ENCODE results near the gene COQ3.

COQ3 gene, protein sequence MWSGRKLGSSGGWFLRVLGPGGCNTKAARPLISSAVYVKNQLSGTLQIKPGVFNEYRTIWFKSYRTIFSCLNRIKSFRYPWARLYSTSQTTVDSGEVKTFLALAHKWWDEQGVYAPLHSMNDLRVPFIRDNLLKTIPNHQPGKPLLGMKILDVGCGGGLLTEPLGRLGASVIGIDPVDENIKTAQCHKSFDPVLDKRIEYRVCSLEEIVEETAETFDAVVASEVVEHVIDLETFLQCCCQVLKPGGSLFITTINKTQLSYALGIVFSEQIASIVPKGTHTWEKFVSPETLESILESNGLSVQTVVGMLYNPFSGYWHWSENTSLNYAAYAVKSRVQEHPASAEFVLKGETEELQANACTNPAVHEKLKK

DNA sequence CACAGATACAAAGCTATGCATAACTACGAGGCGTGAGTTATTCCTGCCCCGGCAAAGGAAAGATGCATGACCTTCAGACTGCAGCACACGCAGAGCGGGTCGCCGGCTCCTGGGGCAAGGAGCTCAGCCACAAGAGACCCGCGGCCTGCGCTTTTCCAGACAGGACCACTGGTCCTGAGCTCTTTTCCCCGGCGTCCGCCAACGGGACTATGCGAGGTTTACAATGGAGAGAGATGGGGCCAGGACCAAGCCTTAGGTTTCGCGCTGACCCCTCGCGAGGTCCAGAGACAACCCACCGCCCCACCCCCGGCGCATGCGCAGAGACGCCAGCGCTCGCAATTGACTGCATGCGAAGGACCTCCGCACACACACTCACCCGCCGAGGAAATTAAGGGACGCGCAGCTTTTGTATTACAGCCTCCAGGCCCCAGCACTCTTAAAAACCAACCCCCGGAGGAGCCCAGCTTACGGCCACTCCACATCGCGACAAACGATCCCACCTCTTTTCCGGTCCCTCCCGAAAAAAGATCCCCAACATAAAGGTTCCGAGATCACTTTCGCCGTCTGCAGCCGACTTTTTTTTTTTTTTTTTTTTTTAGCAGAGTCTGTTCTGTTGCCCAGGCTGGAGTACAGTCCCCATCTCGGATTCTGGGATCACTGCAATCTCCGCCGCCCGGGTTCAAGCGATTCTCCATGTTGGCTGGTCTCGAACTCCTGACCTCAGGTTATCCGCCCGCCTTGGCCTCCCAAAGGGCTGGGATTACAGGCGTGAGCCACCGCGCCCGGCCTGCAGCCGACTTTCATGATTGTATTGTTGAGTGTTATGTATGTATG, at the start of gene COQ3:
Gene COQ3 (minus strand): TSS at position 498 of the 834 bp plus-strand sequence. CDS start 16 bp downstream, at position 482.
- peak; percentile 24 to 30 for DNase-seq (ENCODE audit: low read depth in 2 of 2)

DNA sequence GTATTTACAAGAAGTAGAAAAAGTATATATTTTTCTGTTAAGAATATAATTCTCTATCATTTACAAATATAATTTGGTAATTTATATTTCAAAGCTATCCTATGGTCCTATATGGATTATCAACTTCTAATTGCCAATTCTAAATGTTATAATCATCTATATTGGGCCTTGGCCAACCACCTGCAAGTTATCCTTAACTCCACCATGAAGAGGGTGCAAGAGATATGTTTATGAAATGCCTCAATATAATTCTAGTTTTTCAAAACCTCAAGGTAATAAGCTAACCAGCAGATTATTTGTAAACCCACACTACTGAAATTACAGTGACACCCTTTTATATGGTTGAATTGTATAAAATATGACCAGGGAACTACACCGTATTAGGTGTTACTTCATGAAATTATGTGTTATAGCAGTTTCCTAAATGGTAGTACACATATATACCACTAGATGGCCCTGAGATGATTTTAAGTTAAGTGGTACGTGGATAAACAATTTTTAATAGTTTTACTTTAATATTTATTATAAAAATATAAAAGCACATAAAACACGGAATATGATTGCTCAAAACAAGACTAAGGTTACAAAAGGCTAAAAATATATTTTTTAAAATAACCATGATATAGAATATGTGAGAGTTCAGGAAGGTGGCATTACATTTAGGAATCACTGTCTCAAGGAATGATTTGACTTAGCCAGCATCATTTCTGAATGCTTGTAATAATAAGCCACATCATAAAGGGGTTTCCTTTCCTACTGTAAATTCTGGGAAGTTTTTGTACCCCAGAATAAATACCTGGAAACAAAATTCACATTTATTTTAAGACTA, 40.9 kb upstream of the COQ3 start:
- no peak for DNase-seq (ENCODE audit: low read depth in 2 of 2)

DNA sequence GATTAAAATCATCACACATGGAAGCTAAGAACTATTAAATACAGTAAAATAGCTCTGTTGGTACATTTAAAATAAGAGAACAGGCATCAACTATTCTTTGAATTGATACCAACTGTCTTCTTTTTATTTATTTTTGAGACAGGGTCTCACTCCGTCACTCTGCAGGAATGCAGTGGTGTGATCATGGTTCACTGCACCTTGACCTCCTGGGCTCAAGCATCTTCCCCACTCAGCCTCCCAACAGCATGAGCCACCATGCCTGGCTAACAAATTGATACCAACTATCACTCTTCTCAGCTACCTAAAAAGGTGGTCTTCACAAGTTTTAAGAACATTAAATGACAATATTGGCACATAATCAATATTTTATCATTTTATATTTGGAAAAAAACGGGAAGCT, 38.9 kb upstream of the COQ3 start:
- DNase-seq (ENCODE audit: low read depth in 2 of 2): no peak

DNA sequence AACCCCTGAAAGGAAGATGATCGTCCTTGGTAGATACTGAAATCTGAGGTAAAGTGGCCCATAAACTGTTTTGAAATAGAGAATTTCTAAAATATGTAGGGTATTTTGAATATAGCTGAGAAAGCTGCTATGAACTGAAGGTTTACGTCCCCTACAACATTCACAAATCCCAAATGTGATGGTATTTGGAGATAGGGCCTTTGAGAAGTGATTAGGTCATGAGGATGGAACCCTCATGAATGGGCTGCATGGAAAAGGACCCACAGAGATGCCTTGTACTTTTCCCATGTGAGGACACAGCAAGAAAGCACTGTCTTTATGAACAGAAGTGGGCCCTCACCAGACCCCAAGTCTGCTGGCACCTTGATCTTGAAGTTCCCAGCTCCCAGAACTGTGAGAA, 37.9 kb upstream of the COQ3 start:
- no peak for DNase-seq (ENCODE audit: low read depth in 2 of 2)

DNA sequence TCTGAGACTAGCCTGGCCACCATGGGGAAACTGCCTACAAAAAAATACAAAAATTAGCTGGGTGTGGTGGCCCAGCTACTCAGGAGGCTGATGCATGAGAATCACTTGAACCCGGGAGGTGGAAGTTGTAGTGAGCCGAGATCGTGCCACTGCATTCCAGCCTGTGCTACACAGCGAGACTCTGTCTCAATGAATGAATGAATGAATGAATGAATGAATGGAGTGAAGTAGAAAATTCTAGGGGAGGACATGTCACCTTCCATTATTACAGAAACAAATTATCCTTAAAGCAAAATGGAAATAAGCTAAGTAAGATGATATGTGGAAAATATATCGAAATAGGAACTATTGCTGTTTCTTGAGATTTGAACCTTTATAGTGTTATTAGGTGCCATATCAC, 34.0 kb upstream of the COQ3 start:
- no peak for DNase-seq (ENCODE audit: low read depth in 2 of 2)

DNA sequence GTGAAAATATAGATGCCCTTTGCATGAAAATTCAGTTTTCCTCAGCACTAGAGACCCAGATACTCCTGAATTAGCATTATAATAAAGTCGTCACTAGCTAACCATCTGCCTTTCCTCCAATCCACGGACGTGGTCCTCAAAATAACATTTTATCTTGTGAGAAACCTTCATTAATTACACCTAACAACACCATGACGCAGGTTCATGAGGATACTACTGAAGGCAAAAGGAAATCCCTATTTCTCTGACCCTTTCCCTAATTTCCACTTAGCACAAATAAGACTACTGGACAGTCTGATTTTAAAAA, 32.4 kb upstream of the COQ3 start:
- DNase-seq (ENCODE audit: low read depth in 2 of 2): no peak

DNA sequence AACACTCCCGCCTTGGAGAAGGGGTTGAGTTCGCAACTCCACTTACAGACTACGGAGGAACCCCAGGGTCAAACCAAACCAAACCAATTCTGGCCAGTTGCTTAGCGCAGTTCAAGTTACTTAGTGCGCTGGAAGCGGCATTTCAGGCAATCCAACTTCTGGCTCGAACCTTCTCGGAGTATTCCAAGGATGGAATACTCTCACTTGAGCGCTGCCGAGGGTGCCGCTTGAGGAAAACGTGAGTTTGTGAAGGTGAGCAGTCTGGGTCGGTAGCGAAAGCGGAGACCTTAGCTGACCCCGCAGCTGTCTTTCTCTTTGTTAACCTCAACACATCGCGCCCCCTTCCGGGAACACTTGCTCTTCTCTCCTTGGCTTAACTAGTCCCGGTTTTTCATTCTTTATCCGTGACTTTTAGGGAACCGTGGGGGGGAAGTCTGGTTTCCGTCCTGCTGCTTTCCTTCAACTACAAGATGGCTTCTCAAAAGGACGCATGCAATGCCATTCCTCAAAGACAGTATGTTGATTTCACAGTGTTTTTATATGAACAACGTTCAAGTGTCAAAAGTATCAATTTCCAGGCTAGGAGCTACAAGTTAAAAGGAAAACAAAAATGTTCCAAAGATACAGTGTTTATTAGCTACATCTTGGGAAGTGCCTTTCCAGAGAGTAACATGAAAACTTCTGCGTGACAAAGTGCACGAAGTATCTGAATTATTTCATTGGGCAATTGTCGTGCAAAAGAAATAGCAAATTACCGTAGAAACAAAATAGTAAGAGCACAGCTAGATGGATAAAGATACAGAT, 31.9 kb upstream of the COQ3 start:
- DNase-seq (ENCODE audit: low read depth in 2 of 2): peak; percentile 43

DNA sequence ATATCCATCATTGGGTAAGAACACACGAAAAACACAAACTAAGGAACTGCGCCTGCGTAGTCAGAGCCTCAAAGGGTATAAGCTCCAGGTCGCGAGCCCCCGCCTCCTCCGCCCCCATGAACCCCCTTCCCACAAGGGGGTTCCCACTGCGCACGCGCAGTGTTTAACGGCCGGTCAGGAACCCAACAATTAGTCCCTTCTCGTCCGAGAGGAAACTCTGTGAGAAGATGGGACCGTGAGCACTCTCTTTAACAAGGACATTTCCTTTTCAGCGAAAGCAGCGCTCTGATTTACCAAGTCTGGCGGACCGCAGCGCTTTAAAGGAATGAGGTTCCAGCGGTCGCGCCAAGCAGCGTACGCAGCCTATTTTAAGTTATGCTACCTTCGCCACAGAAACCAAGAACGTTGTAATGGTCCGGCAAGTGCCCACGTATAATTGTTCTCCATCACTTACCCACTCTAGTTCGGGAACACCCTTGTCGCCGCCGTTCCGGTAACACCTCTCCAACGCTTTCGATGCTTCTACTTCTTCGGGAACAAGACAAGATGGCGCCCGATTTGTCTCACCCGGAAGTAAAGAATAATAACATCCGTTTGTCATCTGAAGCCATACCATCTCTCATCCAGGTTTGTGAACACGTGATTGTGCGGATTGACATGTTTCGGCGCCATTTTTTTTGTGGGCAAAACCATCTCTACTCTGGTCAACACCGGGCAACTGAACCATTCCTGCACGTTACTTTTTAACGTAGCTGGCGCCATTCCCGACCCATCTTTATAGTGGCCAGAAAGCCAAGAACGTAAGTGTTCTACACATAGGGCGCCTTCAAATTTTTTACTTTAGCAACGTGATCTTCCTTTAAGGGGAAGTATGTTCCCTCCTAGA, 31.0 kb upstream of the COQ3 start, which contains the start of gene PNISR:
Gene PNISR (minus strand): TSS at position 548 of the 886 bp plus-strand sequence. CDS start 10,649 bp downstream, outside the sequence.
- peak; percentile 78 to 82 for DNase-seq (ENCODE audit: low read depth in 2 of 2)

DNA sequence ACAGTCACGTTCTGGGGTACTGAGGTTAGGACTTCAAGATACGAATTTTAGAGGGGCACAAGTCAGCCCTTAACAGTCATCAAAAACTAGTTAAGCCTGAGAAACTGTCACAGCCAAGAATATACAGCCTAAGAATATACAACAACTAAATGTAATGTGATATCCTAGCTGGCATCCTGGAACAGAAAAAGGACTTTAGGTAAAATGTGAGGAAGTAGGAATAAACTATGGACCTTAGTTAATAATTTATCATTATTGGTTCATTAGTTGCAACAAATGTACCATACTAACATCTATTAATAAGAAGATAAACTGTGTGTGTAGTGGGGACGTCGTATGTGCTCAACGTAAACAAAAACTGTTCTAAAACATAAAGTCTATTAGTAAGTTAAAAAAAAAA, 30.0 kb upstream of the COQ3 start:
- no peak for DNase-seq (ENCODE audit: low read depth in 2 of 2)

DNA sequence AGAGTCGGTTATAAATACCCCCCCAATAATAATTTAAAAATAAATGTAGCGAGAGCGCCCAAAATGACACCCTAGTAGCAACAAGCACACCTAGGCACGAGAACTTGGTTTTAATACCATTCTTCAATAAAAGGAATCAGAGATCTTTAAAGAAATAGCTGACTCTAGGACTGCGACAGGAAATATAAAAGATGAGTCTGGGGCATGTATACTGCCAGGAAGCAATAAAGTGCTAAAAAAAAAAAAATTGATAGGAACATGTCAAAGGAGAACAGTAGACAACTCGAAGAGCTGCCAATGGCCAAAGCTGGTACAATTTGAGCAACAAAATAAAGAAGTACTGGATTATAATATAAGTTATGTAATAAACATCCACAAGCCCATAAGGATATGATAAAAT, 28.9 kb upstream of the COQ3 start:
- no peak for DNase-seq (ENCODE audit: low read depth in 2 of 2)

DNA sequence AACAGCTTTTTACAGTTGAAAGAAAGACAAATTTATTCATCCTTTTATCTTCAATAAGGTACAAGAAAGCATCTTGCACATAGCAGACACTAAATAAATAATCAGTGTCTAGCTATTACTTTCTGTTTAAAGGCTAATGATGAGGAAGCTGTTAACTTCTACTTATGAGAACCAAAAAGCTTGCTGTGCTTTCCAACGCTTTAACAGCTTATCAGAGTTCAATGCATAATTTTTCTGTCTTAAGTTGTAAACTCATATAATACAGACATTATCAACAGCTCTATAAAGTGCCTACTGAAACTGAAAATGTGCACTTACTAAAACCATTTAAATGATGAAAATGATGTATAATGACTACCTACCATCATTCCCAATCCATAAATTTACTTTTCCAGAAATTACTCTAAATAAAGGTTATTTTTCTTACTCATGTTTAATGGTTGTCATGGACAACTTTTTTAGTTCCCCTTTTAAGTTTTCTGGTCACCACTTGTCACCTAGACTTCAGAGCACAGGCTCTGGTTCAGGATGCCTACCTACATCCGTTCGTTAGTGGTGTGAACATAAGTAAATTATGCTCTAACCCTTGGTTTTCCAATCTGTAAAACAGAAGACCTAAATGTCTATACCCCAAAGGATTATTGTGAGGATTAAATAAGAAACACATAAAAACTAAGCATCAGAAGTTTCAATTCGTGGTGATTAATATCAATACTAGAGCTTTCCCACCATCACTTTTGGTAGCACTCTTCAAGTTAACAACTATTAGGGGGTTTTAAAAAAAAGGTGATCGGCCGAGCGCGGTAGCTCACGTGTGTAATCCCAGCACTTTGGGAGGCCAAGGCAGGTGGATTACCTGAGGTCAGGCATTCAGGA, 23.1 kb upstream of the COQ3 start:
- DNase-seq (ENCODE audit: low read depth in 2 of 2): no peak

DNA sequence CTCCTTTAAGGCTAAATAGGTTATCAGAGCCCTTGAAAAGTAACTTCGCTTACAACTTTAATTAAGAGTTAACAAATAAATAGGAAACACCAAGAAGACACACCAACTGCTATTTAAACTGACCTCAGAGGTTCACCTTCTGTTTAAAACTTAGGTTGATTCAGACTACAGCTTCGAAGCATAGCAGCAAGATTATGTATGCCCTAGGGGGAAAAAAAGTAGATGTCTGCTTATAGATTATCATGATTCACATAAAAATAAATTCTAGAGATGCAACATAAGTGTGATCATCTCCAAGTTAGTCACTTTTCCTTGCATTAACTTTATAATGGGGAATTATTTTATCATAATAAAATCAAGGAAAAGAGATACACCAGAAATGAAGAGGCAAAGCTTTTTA, 22.2 kb upstream of the COQ3 start:
- DNase-seq (ENCODE audit: low read depth in 2 of 2): no peak

DNA sequence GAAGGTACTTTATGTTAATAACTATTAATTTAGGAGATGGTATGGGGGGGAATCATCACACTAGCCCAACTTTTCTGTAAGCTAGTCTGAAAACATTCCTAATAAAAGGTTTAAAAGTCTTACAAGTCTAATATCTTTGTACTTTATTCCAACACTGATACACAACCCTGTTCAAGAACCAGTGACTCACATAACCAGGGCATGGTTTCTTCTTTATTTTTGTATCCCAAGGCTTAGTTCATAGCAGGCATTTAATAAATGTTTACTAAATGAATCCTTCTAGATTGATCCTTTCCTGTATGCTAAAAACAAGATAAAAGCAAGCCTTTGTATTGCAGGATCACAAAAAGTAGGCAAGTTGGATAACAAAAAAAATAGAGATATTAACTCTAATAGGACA, 21.5 kb upstream of the COQ3 start:
- no peak for DNase-seq (ENCODE audit: low read depth in 2 of 2)

DNA sequence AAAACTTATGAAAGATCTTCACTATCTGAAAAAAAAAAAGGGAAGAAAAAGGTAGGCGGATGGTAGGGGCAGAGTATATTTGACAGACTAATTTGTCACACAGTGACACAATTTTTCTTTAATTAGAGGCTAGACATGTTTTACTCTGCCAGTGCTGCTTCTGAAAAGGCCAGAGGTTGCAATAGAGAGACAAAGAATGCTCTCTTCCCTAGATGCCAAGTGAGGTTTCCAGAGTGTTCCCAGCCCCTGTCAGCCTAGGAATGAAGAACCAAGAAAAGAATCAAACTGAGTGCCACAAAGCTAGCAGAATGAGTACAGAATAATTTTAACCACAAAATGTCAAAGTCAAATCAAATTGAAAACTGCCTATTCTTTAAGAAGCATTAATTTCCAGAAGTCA, 18.1 kb upstream of the COQ3 start:
- DNase-seq (ENCODE audit: low read depth in 2 of 2): no peak

DNA sequence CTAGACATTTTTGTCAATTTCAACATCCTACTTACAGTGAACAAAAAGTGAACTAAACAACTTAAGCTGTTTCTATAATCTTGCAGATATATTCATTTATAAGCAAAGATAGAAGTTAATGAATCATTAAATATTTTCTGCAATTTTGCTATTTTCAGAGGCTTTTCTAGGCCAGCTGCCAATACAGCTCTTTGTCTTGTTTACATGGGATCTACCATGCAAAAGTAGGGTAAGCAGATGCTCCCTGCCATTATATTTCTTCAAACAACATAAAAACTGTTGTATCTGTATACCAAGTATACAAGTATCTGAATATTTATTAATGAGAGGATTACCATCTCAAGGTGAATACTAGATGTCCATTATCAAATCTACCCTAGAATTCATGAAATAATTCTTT, 15.7 kb upstream of the COQ3 start:
- DNase-seq (ENCODE audit: low read depth in 2 of 2): no peak

DNA sequence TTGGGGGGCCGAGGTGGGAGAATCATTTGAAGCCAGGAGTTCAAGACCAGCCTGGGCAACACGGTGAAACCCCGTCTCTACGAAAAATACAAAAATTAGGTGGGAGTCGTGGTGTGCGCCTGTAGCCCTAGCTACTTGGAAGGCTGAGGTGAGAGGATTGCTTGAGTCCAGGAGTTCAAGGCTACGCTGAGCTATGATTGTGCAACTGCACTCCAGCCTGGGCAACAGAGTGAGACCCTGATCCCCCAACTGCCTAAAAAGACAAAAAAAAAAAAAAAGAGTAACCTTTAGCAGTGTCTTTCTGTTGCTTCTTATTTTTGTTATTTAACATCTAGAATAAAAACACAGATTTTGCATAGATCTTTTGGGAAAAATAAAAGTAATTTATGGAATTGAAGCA, 13.1 kb upstream of the COQ3 start:
- DNase-seq (ENCODE audit: low read depth in 2 of 2): no peak

DNA sequence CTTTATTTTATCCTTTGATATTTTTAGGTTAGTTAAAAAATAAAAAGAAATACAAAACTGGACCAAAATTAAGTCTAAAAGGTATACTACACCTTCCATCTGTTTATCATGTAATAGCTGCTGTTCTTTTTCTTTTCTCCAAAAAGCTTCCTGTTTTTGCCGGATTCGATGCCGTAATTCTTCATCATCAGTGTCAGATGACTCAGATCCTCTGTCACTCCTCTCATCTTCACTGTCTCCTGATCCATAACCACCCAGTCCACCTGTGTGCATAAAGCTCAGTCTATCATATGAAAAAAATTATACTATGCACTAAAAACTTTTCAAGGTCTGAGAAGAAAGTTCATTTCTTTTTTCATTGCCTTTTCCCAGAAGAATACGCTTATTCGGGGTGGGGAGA, 8.5 kb upstream of the COQ3 start:
- DNase-seq (ENCODE audit: low read depth in 2 of 2): no peak

DNA sequence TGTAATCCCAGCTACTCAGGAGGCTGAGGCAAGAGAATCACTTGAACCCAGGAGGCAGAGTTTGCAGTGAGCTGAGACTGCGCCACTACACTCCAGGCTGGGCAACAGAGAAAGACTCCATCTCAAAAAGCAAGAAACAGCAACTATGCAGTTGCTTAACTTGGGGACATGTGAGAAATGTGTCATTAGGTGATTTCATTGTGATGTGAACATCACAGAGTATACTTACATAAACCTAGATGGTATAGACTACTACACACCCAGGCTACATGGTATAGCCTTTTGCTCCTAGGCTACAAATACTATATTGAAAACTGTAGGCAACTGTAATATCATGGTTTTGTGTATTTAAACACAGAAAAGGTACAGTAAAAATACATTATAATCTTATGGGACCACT, 3.3 kb upstream of the COQ3 start:
- DNase-seq (ENCODE audit: low read depth in 2 of 2): no peak

DNA sequence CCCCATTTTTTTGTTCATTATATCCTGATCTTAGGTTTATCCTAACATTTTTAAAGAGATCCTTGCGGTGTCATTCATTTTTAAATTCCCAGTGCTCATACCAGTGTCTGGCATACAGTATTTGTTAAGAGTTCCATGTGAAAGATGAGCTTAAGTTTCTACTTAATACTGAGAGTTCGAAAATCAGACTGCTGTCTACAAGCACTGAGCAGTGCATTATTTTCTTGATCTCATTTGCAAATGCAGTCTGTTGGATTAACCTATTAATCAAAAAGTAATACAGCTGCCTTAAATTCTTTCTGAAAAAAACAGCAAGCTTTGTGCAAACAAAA, 663 bp downstream of the COQ3 start:
- no peak for DNase-seq (ENCODE audit: low read depth in 2 of 2)

DNA sequence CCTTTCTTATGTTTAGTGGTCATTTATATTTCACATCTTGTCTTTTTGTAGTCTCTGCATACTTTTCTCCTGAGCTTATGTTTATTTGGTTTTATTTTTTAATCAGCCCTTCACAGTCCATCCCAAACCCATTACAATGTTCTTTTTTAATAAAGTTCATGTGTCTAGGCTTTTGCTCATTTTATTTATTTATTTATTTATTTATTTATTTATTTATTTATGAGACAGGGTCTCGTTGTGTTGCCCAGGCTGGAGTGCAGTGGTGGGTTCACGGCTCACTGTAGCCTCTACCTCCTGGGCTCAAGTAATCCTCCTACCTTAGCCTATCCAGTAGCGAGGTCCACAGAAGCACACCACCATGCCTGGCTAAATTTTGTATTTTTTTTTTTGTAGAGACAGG, 3.1 kb downstream of the COQ3 start:
- no peak for DNase-seq (ENCODE audit: low read depth in 2 of 2)
